HG03064 (cell line): ENCODE data around the gene EGFR.

ENCODE experiments used
- ATAC-seq: cut with Tn5 transposase; IDR thresholded peaks from one replicate; pipeline ENCODE4 v1.9.1; 2021; ENCODE audit warnings: low read depth; ENCODE audit not compliant: unreplicated experiment

The EGFR gene

DNA sequence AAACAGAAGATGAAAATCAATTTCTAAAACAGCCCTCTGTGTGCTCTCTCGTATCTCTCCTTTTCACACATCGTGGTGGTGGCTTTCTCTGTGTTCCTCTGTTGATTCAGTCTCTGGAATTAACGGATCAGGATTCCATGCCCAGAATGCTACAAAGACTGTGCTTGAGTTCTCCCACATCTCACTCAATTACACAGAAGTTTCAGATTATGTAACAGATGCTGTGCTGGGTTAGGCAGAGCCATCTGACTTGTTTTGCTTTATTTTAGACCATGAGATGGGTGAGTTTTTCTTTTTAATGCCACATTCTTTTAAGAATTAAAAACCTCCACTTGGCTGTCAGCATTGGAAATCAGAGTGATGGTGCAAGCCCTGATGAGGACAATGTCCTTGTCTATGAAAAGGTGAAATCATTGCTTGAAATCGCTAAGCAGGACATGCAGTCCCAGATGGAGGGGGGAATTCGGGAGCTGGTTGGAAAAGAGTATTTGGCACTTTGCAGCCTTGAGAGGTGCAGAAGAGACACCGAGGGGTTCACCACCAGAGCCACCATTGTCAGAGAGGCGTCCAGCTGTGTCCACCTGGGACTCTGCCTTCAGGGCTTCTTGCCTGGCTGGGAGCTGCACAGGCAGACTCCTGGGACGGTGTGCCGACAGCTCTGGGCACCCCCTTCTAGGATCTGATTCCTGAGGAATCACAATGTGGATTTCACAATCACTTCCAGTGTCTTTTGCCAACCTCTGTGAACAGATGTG is 80.4 kb downstream of the EGFR start:
- no peak for ATAC-seq

DNA sequence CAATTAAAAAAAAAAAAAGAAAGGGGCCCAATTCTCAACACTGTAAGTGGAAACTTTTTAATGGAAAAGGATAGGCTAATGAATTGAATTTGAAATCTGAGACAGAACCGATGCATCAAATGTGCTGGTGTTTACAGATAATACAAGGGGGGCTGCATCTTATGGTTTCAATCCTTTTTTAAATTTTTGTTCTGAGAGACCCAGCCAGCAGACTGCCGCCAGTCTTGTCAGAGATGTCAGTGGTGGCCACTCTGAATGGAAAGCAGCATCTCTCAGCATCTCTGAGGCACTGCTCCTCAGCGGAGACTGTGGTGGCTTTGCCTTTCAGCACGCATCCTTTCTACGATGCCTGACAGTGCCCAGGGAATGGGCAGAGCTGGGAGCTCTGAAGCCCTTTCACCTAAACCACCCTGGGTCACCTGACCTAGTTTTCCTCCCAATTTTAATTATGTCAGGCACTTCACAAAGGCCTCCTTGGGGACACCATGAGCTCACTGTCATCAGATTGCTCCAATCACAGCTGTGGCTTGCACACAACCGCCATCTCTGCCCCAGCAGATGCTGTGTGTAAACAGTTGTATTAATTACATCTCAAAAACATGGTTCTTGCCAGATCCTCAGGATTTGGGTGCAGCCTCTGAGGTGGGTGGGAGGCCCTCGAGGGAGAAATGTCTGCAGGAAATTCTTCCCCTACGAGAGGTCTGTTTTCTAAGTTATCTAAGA is 81.2 kb downstream of the EGFR start:
- no peak for ATAC-seq

DNA sequence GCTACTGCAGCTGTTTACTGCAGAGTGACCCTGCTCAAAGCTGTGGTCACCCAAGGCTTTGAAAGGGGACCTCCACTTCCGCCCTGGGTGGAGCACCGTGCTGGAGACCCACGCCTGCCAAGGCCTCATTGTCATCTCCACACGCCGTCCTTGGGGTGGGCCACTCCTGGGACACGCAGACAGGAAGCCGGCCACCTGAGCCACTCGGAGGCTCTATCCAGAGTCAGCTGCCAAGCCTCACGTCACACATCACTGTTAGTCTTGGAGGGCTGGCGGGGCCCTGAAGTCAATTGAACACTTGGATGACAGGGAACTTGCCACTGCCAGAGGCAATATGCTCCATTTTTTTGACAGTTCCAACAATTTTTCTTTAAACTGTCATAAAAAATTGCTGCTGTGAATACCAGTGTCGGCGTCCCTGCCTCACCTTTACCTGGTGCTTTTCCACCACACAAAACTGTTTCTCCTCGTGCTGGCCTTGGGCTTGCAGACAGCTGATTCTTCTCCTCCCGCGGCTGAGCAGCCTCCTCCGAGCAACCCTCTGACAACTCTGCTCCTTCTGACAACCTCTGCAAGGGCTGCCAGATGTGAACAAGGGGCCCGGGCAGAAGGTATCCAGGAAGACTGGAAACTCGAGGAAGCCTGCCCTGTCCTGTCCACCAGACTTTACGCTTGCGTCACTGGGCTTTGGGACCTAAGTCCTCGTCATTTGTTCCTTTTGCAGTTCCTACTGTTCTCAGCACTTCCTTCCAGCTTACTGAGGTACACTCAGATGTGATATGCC is 81.9 kb downstream of the EGFR start:
- no peak for ATAC-seq

DNA sequence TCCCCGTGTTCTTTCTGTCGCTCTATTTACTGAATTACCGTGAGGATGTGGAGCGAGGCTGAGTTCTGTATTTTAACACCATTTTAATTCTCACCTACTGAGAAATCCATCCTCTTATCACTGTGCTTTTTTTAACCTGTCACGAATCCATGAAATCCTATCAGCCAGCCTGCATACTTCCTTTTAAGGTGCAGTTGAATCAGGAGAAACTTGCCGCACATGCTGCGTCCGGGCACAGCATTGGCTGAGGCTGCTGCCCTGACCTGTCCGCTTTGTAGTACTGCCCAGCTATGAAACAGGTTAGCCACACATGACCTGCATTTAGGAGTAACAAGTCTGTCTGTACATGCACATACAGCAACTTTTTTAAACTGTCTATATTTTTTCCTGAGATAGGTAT is 82.5 kb downstream of the EGFR start:
- ATAC-seq: no peak

GRCh38 chr7:55104123-55104522 is 85.3 kb downstream of the EGFR start:
- ATAC-seq: no peak

GRCh38 chr7:55104712-55105433 is 86.1 kb downstream of the EGFR start:
- ATAC-seq: no peak

GRCh38 chr7:55105952-55106351 is 87.1 kb downstream of the EGFR start:
- ATAC-seq: no peak

GRCh38 chr7:55107946-55108345 is 89.1 kb downstream of the EGFR start:
- ATAC-seq: no peak

DNA sequence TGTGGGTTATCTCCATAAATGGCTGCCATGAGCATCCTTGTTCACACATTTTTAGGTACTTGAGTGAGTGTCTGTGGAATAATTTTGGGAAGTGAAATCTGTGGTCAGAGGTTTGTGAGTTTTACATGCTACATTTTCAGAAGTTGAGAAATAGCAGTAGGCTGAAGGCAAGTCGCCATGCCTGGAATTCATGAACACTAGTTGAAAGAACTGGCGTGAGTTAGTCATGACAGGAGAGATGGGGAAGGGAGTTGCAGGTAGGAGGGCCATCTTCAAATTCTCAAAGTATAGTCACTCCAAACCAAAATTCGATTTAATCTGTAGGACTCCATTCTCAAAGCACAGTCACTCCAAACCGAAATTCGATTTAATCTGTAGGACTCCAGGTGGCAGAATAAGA is 89.6 kb downstream of the EGFR start:
- ATAC-seq: no peak

- ATAC-seq: no peak
These were observed 90.0 kb downstream of the EGFR start for GRCh38 chr7:55108818-55109217.

GRCh38 chr7:55109404-55110167 is 90.8 kb downstream of the EGFR start:
- no peak for ATAC-seq

GRCh38 chr7:55110282-55110992 is 91.6 kb downstream of the EGFR start:
- ATAC-seq: no peak

GRCh38 chr7:55110993-55111361 is 92.2 kb downstream of the EGFR start:
- no peak for ATAC-seq

- ATAC-seq: no peak
These were observed 93.2 kb downstream of the EGFR start for GRCh38 chr7:55112056-55112455.

DNA sequence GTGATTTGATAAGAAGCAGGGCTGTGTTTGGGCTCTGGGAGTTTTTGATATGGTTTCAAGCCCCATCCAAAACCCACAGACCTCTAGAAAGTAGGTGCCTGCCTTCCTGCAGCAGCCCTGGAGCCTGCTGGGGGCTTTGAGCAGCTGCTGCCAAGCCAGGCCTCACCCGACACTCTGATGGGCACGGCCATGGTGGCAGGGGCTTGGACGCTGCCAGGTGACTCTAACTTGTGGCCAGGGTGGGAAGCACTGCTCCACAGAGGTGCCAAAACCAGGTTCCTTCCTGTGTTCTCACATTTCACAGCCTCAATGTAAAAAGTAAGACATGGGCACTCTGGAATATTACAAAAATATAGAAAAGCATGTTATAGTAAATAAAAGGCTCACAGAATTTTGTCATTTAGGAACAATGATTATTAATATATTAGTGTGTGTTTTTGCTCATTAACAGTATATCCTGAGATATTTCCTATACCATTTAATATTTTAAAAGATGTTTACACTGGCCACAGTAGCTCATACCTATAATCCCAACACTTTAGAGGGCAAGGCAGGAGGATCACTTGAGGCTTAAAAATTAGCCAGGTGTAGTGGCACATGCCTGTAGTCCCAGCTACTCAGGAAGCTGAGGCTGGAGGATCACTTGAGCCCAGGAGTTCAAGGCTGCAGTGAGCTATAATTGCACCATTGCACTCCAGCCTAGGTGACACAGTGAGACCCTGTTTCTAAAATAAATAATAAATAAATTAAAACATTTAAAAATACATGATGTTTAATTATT is 95.1 kb downstream of the EGFR start:
- no peak for ATAC-seq

GRCh38 chr7:55117286-55117685 is 98.5 kb downstream of the EGFR start:
- ATAC-seq: no peak

- ATAC-seq: no peak
These were observed 99.6 kb downstream of the EGFR start for GRCh38 chr7:55118426-55118825.

DNA sequence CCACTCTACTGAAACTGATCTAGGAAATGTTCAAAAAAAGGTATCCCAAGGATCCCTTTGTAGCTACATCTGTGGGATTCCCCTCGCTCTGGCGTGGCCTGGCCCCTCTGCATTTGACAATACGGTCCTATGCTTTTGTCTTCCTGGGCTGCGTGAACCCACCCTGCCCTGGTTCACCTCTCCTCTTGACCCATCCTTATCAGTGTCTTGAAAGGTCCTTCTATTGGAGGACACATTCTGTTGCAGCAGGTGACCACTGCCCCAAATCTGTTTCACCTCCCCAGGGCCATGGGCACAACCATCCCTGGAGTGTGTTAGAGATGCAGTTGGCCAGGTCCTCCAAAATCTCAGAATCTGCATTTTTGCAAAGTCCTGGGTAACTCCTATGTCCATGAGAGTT is 100.8 kb downstream of the EGFR start:
- no peak for ATAC-seq

DNA sequence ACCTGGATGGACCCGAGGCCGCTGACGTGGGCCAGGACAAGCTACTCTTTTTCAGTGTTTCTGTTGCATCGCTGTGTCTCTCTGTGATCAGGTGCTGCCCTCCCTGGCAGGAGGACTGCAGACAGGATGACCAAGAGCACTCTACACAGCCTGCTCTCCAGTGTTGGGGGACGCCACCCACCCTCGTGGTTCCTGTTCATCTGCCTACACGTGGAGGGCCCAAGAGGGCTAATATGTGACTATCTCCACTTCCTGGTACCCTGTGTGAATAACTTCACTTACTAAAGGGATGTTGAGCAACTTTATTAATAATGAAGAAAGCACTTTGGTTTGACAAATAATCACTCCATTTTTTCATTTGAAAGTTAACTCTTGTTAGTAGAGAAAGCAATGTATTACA is 101.3 kb downstream of the EGFR start:
- no peak for ATAC-seq
